GM21526 (cell line): Measurements from ENCODE around the gene TRPM2.

Experiments
- ATAC-seq: cut with Tn5 transposase; IDR thresholded peaks from one replicate; pipeline ENCODE4 v1.9.1; 2021; ENCODE audit warnings: moderate library complexity; ENCODE audit not compliant: unreplicated experiment, low FRiP score

TRPM2 gene

GRCh38 chr21:44321846-44322450 is 31.5 kb upstream of the TRPM2 start:
- ATAC-seq: no peak

GRCh38 chr21:44322621-44323325 is 30.6 kb upstream of the TRPM2 start:
- no peak for ATAC-seq

GRCh38 chr21:44323591-44323990 is 29.8 kb upstream of the TRPM2 start:
- no peak for ATAC-seq

- ATAC-seq: no peak
These were observed 29.1 kb upstream of the TRPM2 start for GRCh38 chr21:44324106-44324853.

GRCh38 chr21:44324854-44325107 is 28.6 kb upstream of the TRPM2 start:
- no peak for ATAC-seq

GRCh38 chr21:44325386-44326271 is 27.8 kb upstream of the TRPM2 start:
- ATAC-seq: no peak

GRCh38 chr21:44326272-44326647 is 27.2 kb upstream of the TRPM2 start:
- ATAC-seq: no peak

GRCh38 chr21:44326716-44327602 is 26.5 kb upstream of the TRPM2 start:
- ATAC-seq: no peak

- no peak for ATAC-seq
These were observed 25.8 kb upstream of the TRPM2 start for GRCh38 chr21:44327603-44327974.

GRCh38 chr21:44328242-44328895 is 25.1 kb upstream of the TRPM2 start:
- no peak for ATAC-seq

GRCh38 chr21:44329086-44329889 is 24.1 kb upstream of the TRPM2 start:
- ATAC-seq: no peak

GRCh38 chr21:44329971-44330681 is 23.3 kb upstream of the TRPM2 start:
- ATAC-seq: no peak

- ATAC-seq: no peak
These were observed 22.7 kb upstream of the TRPM2 start for GRCh38 chr21:44330698-44331097.

GRCh38 chr21:44331209-44331608 is 22.2 kb upstream of the TRPM2 start:
- no peak for ATAC-seq

GRCh38 chr21:44331650-44332307 is 21.6 kb upstream of the TRPM2 start:
- no peak for ATAC-seq

GRCh38 chr21:44332383-44332782 is 21.0 kb upstream of the TRPM2 start:
- ATAC-seq: no peak

- ATAC-seq: no peak
These were observed 20.5 kb upstream of the TRPM2 start for GRCh38 chr21:44332965-44333364.
